SK-N-DZ (cell line): Measurements from ENCODE around the gene SIGLEC1. TPM values are rescaled to one million over a fixed set of nuclear protein-coding genes. Genes with fewer than 3 reads are reported as not detected.

Source experiments
- DNase-seq: peaks from one replicate; pipeline ENCODE4 v3.0.0-alpha.2; 2015; ENCODE audit warnings: low spot score
- polyA plus RNA-seq, 2 experiments: library from polyadenylated mRNA; depleted of rRNA; stranded (reverse); fragments of >200 nt; gene quantifications; 2 replicates each; pipeline ENCODE4 v1.2.3, GENCODE V29; 2014

SIGLEC1 gene
- not detected in 2 replicates for polyA plus RNA-seq (2014; cell fraction: cytosol; rRNA removed)
- polyA plus RNA-seq (2014; cell fraction: nucleus; rRNA removed): not detected in 2 replicates

GRCh38 chr20:3712279-3712873 is at the start of gene SIGLEC1:
Gene SIGLEC1 (minus strand): TSS chr20:3712600. CDS start chr20:3707128, 5,472 bp downstream.
- DNase-seq: no peak

- no peak for DNase-seq
These were observed 48.4 kb upstream of the SIGLEC1 start for GRCh38 chr20:3760655-3761348.

GRCh38 chr20:3759884-3760283 is 47.5 kb upstream of the SIGLEC1 start:
- DNase-seq: no peak

- DNase-seq: no peak
These were observed 47.0 kb upstream of the SIGLEC1 start for GRCh38 chr20:3759316-3759823.

GRCh38 chr20:3758566-3758965 is 46.2 kb upstream of the SIGLEC1 start:
- DNase-seq: no peak

- DNase-seq: no peak
These were observed 44.9 kb upstream of the SIGLEC1 start for GRCh38 chr20:3757268-3757667.

GRCh38 chr20:3755814-3756480 is 43.5 kb upstream of the SIGLEC1 start:
- no peak for DNase-seq

- DNase-seq: no peak
These were observed 42.9 kb upstream of the SIGLEC1 start for GRCh38 chr20:3755269-3755668.

- DNase-seq: no peak
These were observed 41.9 kb upstream of the SIGLEC1 start for GRCh38 chr20:3754276-3754630.

GRCh38 chr20:3753501-3754275 is 41.3 kb upstream of the SIGLEC1 start:
- no peak for DNase-seq

GRCh38 chr20:3753098-3753497 is 40.7 kb upstream of the SIGLEC1 start:
- peak; percentile 42 for DNase-seq

- DNase-seq: no peak
These were observed 40.0 kb upstream of the SIGLEC1 start for GRCh38 chr20:3752386-3752759.

- no peak for DNase-seq
These were observed 39.4 kb upstream of the SIGLEC1 start for GRCh38 chr20:3751675-3752385.

GRCh38 chr20:3751305-3751674 is 38.9 kb upstream of the SIGLEC1 start:
- DNase-seq: no peak

- DNase-seq: no peak
These were observed 37.5 kb upstream of the SIGLEC1 start for GRCh38 chr20:3749689-3750531.

GRCh38 chr20:3749087-3749688 is 36.8 kb upstream of the SIGLEC1 start:
- no peak for DNase-seq

GRCh38 chr20:3748073-3748472 is 35.7 kb upstream of the SIGLEC1 start:
- no peak for DNase-seq

- DNase-seq: no peak
These were observed 35.1 kb upstream of the SIGLEC1 start for GRCh38 chr20:3747471-3747870.

GRCh38 chr20:3745686-3746173 is 33.3 kb upstream of the SIGLEC1 start:
- no peak for DNase-seq
